Activated CD4-positive, alpha-beta T cell treated with anti-CD3 and anti-CD28 coated beads, Interleukin-2, amount 10 ng/mL, durations not matched to agents 7 days and 5 days (primary cell): ENCODE data around the gene PSMD14. TPM values are rescaled to one million over a fixed set of nuclear protein-coding genes. Genes with fewer than 3 reads are reported as not detected.
"Not testable (repeated sequence)": the region's sequence is repeated elsewhere in the genome, so short reads cannot be mapped to it uniquely, and the experiment has no call there.

Experiments
- CTCF ChIA-PET: fragments of 350-600 bp; sonication (Branson Sonifier 250); formaldehyde crosslinking; loops from one replicate; lab custom pipeline; 2021; ENCODE audit warnings: antibody characterized with exemption; lab: Charles Lee
- POLR2A ChIA-PET: fragments of 350-600 bp; sonication (Branson Sonifier 250); formaldehyde crosslinking; loops from one replicate; lab custom pipeline; 2021; ENCODE audit warnings: antibody characterized with exemption; lab: Charles Lee
- DNase-seq: peaks from one replicate; pipeline ENCODE4 v3.0.0-alpha.2; 2020
- H3K27ac Mint-ChIP-seq: one replicate; pipeline ENCODE4 v1.8.0; 2021; ENCODE audit warnings: mild to moderate bottlenecking, moderate library complexity, mixed read lengths
- H3K27me3 Mint-ChIP-seq: one replicate; pipeline ENCODE4 v1.8.0; 2021; ENCODE audit warnings: mixed read lengths
- H3K36me3 Mint-ChIP-seq: one replicate; pipeline ENCODE4 v1.8.0; 2021; ENCODE audit warnings: low read depth, mixed read lengths
- H3K4me1 Mint-ChIP-seq: one replicate; pipeline ENCODE4 v1.8.0; 2021; ENCODE audit warnings: mixed read lengths
- H3K4me3 Mint-ChIP-seq: one replicate; pipeline ENCODE4 v1.8.0; 2021; ENCODE audit warnings: mild to moderate bottlenecking, moderate library complexity, mixed read lengths
- H3K9me3 Mint-ChIP-seq: one replicate; pipeline ENCODE4 v1.8.0; 2021; ENCODE audit warnings: mixed read lengths
- total RNA-seq, 2 experiments: library from RNA; stranded (reverse); gene quantifications; one replicate each; pipeline ENCODE4 v1.2.3, GENCODE V29; 2021

Gene PSMD14
- total RNA-seq, result 10 to 100 TPM; 56.1 to 56.2 TPM

GRCh38 chr2:161308178-161308955 lies at the start of gene PSMD14:
TSS of gene PSMD14 (plus strand) at chr2:161308425. CDS start at chr2:161318826, 10,401 bp downstream.
- peaks cover 4% of the 10 kb centered on the region for H3K9me3 Mint-ChIP-seq
- H3K27me3 Mint-ChIP-seq, result peaks cover 8% of the 10 kb centered on the region
- H3K27ac Mint-ChIP-seq, result peak within 1 kb of the TSS; percentile 97
- H3K36me3 Mint-ChIP-seq, result peaks cover 28% of the 10 kb centered on the region
- H3K4me1 Mint-ChIP-seq, result peaks cover 41% of the 10 kb centered on the region
- peak within 1 kb of the TSS; percentile 93 for H3K4me3 Mint-ChIP-seq
- CTCF ChIA-PET, result interaction anchor here (1.0 to 1.6 kb wide), 2 partner anchors 15 to 231 kb away, joined by 3 to 4 read pairs; no protein-coding TSS in a partner anchor
- peak; percentile 94 for DNase-seq
- POLR2A ChIA-PET, result interaction anchor here (0.6 to 1.0 kb wide), 3 partner anchors 9 to 74 kb away, joined by 3 to 4 read pairs (median 3); no protein-coding TSS in a partner anchor

DNA sequence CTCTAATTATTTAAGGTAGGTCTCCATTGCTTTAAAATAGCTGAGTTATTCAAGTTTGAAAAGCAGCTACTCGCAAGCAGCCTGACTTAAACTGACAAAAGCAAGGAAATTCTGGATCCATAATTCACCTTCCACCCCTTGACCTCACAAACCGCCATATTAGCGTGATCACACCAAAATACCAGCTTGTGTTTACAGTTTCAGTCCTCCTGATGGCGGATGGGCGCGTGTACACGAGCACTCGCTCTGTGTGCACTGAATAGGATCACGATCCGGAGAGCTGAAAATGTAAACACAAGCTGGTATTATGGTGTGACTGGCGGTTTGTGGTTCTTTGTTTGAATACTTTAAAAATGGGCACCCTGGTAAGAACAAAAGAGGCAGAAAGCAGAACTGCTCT lies 42.4 kb upstream of the PSMD14 start:
- DNase-seq, result no peak
- Mint-ChIP-seq H3K9me3 (no peaks in the 10 kb centered on the region), H3K4me1 (no peaks in the 10 kb centered on the region), H3K4me3 (no peak overlapping the region), H3K36me3 (no peaks in the 10 kb centered on the region), H3K27ac (no peak overlapping the region), H3K27me3 (peaks cover 11% of the 10 kb centered on the region)
- CTCF ChIA-PET, result no interaction called here
- POLR2A ChIA-PET, result no interaction called here

GRCh38 chr2:161269111-161269510 lies 39.1 kb upstream of the PSMD14 start:
- DNase-seq, result no peak
- H3K36me3 Mint-ChIP-seq, result no peaks in the 10 kb centered on the region
- H3K27me3 Mint-ChIP-seq, result peaks cover 17% of the 10 kb centered on the region
- ChIA-PET POLR2A (no interaction called here), CTCF (no interaction called here)
- no peak overlapping the region for H3K27ac Mint-ChIP-seq
- H3K4me1 Mint-ChIP-seq, result peaks cover 1% of the 10 kb centered on the region
- no peak overlapping the region for H3K4me3 Mint-ChIP-seq
- H3K9me3 Mint-ChIP-seq, result no peaks in the 10 kb centered on the region

DNA sequence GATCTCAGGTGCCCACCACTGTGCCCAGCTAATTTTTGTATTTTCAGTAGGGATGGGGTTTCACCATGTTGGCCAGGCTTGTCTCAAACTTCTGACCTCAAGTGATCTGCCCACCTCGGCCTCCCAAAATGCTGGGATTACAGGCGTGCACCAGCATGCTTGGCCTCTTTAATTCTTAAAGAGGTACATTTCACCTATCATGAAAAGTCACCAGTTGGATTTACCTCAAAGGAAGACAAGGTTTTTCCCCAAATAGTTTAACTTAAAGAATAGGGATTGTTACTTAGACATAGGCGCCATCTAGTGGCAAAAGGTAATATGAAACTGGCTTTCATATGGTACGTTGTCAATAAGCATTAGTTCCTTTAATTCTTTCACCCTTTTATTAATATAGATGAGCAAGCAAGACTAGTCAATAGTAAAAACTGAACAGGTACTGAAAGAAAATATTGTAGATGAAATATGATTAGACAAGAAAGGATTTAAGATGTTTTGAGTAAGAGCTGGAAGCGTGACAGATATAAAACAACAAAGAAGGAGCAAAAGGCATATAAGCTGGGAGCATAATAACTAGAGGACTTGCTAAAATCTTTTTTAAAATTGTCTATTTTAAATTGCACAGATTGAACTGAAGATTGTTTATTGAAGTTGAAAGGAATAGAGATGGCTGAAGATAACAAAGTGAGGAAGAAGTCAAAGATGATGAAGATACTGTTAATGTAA lies 35.0 kb upstream of the PSMD14 start:
- no peak overlapping the region for H3K4me3 Mint-ChIP-seq
- H3K4me1 Mint-ChIP-seq, result peaks cover 1% of the 10 kb centered on the region
- POLR2A ChIA-PET, result no interaction called here
- no peaks in the 10 kb centered on the region for H3K9me3 Mint-ChIP-seq
- H3K27me3 Mint-ChIP-seq, result peaks cover 19% of the 10 kb centered on the region
- CTCF ChIA-PET, result interaction anchor here (0.6 to 0.9 kb wide), 3 partner anchors 49 to 254 kb away, joined by 3 to 4 read pairs (median 3); no protein-coding TSS in a partner anchor
- H3K36me3 Mint-ChIP-seq, result no peaks in the 10 kb centered on the region
- DNase-seq, result peak; percentile 70
- H3K27ac Mint-ChIP-seq, result no peak overlapping the region

GRCh38 chr2:161278564-161279229 lies 29.5 kb upstream of the PSMD14 start:
- H3K9me3 Mint-ChIP-seq, POLR2A ChIA-PET, H3K36me3 Mint-ChIP-seq, H3K4me3 Mint-ChIP-seq, H3K27ac Mint-ChIP-seq, H3K4me1 Mint-ChIP-seq: not testable (repeated sequence)
- peaks cover 18% of the 10 kb centered on the region for H3K27me3 Mint-ChIP-seq
- DNase-seq, result peak; percentile 30
- CTCF ChIA-PET, result interaction anchor here (1.3 kb wide), 1 partner anchor 55 kb away, joined by 3 read pairs; no protein-coding TSS in a partner anchor

- CTCF ChIA-PET, H3K4me3 Mint-ChIP-seq, DNase-seq, POLR2A ChIA-PET, H3K4me1 Mint-ChIP-seq, H3K36me3 Mint-ChIP-seq, H3K9me3 Mint-ChIP-seq: not testable (repeated sequence)
- peaks cover 23% of the 10 kb centered on the region for H3K27me3 Mint-ChIP-seq
- peak overlapping the region; percentile 43 for H3K27ac Mint-ChIP-seq
Observed at GRCh38 chr2:161279230-161279815, 28.9 kb upstream of the PSMD14 start.

DNA sequence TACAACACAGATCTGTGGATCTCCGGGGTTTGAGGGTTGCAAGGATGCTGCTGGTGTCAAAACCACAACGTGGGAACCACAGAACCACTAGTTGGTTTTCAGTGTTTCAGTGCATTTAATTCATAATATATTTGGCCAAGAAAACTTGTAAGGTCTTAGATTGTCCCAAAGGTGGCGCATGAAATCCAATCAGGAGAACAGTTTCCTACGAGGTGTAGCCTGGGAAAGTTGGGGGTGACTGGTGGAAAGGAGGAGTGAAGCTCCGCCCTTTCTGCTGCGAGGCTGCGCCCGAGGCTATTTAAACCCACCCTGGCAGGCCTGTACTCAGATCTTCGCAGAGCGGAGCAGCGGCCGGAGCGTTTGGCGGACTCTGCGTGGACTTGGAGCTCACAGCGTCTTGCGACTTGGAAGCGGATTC lies 27.3 kb upstream of the PSMD14 start:
- H3K4me1 Mint-ChIP-seq, H3K27ac Mint-ChIP-seq, POLR2A ChIA-PET, H3K4me3 Mint-ChIP-seq, H3K36me3 Mint-ChIP-seq, H3K9me3 Mint-ChIP-seq: not testable (repeated sequence)
- H3K27me3 Mint-ChIP-seq, result peaks cover 26% of the 10 kb centered on the region
- CTCF ChIA-PET, result interaction anchor here (1.3 kb wide), 1 partner anchor 38 kb away, joined by 3 read pairs; no protein-coding TSS in a partner anchor
- peak; percentile 38 for DNase-seq

- H3K27ac Mint-ChIP-seq, H3K4me1 Mint-ChIP-seq, H3K36me3 Mint-ChIP-seq, H3K9me3 Mint-ChIP-seq, DNase-seq, H3K4me3 Mint-ChIP-seq, POLR2A ChIA-PET: not testable (repeated sequence)
- peaks cover 26% of the 10 kb centered on the region for H3K27me3 Mint-ChIP-seq
- CTCF ChIA-PET, result interaction anchor here (1.3 kb wide), 1 partner anchor 38 kb away, joined by 3 read pairs; no protein-coding TSS in a partner anchor
Observed at GRCh38 chr2:161281615-161282310, 26.5 kb upstream of the PSMD14 start.

DNA sequence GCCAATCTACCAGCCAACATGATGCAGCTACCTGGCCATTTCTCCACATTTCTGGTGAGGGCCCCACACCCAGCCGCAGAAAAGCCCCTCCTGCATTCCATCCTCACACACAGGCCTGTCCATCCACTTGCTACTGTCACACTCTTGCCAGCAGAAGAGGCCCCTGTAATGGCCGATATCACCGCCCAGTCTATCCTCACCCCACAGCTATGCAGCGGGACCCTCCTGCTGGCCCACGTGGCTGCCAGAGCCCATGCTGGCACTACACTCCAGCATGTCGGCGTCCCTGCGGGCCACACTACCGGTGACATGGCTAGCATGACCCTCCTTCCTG lies 25.9 kb upstream of the PSMD14 start:
- DNase-seq, CTCF ChIA-PET: not testable (repeated sequence)
- H3K27me3 Mint-ChIP-seq, result peaks cover 26% of the 10 kb centered on the region

GRCh38 chr2:161283926-161284325 lies 24.3 kb upstream of the PSMD14 start:
- no peak for DNase-seq
- ChIA-PET CTCF (interaction anchor here (0.6 to 0.8 kb wide), 2 partner anchors 73 to 1011 kb away, joined by 3 read pairs; no protein-coding TSS in a partner anchor), POLR2A (no interaction called here)
- Mint-ChIP-seq H3K27me3 (peaks cover 36% of the 10 kb centered on the region), H3K9me3 (peaks cover 6% of the 10 kb centered on the region), H3K4me1 (peaks cover 2% of the 10 kb centered on the region), H3K36me3 (peaks cover 3% of the 10 kb centered on the region), H3K27ac (no peak overlapping the region), H3K4me3 (no peak overlapping the region)

More for the DNA sequence above, 25.9 kb upstream of the PSMD14 start:
- POLR2A ChIA-PET, H3K9me3 Mint-ChIP-seq, H3K4me1 Mint-ChIP-seq, H3K36me3 Mint-ChIP-seq, H3K27ac Mint-ChIP-seq, H3K4me3 Mint-ChIP-seq: not testable (repeated sequence)

DNA sequence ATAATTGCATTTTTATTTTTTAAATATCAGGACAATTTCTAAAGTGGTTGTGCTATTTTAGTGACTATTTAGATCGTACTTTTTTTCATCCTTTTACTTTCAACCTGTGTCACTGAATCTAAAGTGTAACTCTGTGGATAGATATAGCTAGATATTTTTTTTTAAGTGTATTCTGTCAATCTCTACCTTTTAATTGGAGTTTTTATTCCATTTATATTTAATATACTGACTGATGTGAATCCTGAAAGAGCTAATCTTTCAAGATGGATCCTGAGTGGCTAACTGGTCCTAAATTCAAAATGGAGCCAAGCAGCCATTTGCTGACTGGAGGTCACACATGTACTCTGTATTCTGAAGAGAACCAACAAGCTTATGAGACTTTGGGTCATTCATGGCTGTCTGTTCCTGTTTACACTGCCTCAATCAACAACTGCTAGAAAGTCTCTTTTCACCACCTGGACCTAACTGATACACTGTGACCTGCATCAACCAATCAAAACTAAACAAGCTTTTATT lies 4.6 kb upstream of the PSMD14 start:
- peaks cover 8% of the 10 kb centered on the region for H3K9me3 Mint-ChIP-seq
- H3K27ac Mint-ChIP-seq, result no peak overlapping the region
- H3K27me3 Mint-ChIP-seq, result peaks cover 26% of the 10 kb centered on the region
- H3K36me3 Mint-ChIP-seq, result peaks cover 4% of the 10 kb centered on the region
- ChIA-PET POLR2A (no interaction called here), CTCF (interaction anchor here (0.6 kb wide), 2 partner anchors 976 to 1251 kb away, joined by 3 to 5 read pairs; no protein-coding TSS in a partner anchor)
- no peak overlapping the region for H3K4me3 Mint-ChIP-seq
- H3K4me1 Mint-ChIP-seq, result peaks cover 14% of the 10 kb centered on the region
- no peak for DNase-seq
